ENCODE data around the gene H1-8.

H1-8 gene

DNA sequence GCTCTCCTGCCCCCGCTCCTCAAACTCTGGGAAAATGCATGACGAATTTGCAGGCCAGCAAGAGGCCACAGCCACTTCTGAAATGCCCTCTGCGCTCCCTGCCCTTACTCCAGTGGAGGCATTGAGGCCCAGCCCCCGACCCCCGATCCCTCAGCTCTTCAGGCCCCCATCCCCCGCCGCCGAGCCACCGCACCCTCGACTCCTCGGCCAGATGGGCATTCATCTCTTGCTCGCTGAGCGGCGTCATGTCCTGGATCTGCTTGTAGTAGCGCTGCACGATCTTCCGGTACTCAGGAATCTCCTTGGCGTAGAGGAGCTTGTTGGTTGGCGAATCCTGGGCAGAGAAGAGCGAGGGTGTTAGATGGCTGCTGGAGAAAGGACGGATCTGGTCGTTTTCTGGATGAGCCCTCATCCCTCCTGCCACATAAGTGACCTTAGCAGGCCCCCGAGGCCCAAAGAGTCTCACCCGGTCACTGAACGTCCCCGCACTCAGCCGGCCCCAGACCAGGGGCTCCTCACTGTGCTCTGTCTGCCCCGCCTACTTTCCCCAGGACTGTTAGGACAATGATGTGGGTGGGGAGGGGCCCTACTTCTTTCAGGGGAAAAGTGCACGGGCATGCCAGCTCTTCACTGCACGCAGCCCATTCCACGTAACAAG is 14.0 kb downstream of the H1-8 start:
- no peak for DNase-seq (ENCODE audit: low spot score)

DNA sequence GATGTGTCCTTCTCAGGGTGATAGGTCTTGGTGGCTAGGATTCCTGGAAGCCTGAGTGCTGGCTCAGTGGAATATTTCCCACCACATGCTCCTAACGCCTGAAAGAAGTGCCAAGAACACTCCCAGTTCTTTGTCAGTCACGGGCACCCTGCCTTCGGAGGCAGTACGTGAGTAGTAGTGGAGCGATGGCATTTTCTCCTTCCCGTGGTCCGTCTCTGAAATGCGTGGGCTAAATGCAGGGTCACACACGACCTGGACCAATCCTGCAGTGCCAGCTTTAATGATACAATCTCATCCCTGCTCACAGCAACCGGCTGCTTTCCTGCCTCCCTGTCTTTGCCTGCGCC is 14.5 kb downstream of the H1-8 start:
- DNase-seq (ENCODE audit: low spot score), result no peak

DNA sequence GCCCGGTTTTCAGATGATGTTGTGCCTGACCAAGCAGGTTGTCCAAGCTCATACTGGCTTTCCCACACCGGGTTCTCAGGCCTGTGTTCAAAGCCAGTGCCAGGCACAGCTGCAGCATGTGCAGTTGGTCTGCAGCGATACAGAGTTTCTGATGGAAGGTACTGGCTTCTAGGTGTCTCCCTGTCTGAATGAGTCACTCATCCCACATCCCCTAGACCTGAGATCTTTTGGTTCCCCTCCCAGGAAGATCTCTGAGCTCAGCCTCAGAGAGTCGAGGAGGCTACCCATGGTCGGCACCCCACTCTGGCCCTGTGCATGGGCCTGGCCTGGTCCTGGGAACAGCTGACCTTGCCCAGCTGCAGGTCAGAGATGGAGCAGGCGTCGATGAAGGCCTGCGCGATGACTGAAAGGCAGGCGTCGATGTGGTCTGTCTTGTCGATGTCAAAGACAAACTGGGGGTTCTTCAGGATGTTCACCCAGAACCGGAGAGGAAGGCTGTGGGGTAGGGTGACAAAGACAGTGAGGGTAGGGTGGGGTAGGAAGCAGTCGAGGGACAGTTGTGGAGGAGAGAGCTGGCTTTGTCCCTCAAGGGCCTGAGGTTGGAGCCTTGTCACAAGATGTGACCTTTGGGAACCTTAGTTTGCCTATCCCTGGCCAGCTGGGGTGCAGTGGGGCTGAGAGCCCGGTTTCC is 15.3 kb downstream of the H1-8 start:
- DNase-seq (ENCODE audit: low spot score), result no peak

DNA sequence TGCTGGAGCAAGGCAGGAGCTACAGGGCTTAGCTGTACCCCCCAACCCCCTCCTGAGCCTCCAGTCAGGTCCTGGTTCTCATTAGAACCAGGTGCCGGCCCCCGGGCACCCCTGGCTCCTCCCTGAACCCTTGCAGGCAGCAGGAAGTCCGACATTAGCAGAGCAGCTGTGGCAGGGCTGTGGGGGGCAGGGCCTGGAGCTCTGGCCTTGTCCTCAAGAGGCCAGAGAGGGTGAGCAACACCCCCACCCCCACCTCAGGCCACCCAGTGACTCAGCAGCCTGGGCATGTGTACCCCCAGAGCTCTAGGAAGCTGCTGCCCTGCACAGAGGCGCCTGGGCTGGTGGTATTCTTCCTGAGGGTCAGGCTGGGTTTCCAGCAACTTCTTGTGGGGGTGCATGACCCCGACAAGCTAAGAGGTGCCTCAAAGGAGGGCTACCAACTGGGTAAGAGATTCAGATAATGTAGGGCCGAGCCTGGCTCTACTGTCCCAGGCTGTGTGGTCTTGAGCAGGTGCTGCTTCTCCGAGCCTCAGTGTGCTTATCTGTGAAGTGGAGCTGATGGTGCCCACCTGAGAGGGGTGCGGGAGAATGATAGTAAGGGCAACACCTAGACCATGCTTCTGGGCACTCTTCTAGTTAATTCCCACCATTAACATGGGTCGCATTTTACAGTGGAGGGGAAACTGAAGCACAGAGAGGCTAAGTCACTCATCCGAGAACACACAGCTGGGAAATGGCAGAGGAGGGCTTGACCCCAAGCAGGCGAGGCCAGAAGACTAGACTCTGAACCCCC is 16.0 kb downstream of the H1-8 start:
- peak; percentile 73 for DNase-seq (ENCODE audit: low spot score)

DNA sequence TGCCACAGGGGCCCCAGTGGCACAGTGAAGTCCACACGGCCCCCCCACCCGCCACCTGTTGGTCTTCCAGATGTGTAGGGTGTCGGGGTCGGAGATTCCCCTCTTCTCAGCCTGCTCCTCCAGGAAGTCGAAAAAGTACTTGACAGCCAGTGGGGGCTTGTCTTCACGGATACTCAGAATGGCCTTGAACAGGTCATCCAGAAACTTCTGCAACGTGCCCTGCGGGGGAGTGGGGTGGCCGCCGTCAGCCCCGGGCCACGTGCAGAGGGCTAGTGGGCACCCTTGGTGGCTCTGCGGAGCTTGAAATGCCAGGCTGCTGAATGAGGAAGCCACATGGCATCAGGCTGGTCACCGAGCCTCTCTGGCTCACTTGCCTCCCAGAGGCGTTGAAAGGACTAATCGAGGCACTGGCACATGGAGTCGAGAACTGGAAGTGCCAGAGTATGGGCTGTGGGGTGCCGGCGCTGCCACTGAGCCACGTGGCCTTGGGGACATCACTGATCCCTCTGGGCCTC is 16.6 kb downstream of the H1-8 start:
- DNase-seq (ENCODE audit: low spot score), result no peak

DNA sequence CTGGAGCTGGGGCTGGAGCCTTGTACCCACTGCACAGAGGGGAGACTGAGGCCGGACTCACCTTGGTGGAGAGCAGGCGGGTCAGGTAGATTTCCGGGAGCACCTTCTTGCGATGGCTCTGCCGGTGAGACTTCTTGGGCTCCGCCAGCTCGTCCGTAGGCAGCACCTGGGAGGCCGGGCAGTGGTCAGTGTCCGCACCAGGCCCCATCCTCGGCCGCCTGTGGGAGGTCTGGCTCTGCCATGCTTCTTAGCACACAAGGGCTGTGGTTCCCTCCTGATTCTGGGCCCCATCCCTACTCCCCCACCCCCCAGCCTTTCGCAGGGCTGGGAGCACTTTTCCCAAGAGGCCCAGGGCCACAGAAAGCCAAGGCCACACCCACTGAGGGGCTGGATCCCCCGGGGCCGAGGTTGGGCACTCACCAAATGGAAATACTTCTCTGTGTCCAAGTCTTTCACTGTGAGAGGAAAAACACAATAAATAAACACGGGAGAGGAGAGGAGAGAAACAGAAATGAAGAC is 17.4 kb downstream of the H1-8 start:
- no peak for DNase-seq (ENCODE audit: low spot score)

DNA sequence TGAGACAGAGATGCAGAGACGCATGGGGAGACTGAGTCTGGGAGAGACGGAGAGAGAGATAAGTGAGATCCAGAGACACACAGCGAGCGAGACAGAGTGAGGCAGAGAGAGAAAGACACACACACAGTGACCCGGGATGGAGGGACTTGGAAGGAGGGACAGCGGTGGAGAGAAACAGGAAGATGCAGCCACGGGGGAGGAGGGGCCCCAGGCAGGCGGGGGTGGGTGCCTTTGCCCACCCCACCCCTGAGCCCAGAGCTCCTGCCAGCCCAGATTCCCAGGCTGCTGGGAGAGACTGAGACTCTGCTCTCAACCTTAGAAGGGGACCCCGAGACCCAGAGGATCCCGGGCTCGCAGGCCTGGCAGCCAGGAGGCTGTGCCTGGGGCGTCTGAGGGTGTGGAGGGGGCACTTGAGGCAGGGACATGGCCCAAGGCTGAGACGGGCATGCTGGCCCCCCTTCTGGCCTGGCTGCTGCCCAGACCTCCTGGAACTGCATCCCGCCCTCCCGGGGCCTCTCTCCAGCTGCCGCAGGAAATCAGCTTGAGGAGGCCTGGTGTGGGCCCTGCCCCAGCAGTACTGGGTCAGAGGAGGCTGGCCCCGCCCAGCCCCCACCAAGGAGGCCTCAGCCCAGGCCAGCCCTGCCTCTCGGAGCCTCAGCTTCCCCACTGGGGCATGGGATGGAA is 18.1 kb downstream of the H1-8 start:
- DNase-seq (ENCODE audit: low spot score), result peak; percentile 45

DNA sequence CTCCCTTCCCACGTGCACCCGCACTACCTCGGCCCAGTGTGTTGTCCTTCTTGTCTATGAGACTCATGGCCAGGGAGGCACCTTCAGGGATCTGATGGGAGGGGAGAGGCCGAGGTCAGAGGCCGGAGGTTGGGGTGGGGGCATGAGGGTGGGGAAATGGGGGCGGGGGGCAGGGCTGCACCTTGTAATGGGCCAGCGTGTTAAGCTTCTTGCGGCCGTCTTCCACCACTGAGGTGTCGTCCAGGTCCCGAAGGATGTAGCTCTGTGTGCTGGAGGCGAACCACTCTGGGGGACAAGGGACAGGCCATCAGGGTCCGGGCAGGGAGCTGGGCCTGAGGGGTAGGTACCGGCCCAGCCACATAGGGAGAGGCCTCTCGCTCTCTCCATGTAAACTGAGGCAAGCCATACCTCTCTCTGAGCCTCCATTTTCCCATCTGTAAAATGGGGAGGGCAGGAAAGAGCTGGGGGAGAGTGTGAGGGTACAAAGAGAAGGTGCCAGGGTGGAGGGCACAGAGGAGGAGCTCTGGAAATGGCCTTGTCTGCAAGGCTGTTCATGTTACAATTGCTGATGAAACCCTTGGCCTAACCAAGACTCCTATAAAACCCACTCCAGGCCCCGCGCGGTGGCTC is 18.8 kb downstream of the H1-8 start:
- DNase-seq (ENCODE audit: low spot score), result no peak

DNA sequence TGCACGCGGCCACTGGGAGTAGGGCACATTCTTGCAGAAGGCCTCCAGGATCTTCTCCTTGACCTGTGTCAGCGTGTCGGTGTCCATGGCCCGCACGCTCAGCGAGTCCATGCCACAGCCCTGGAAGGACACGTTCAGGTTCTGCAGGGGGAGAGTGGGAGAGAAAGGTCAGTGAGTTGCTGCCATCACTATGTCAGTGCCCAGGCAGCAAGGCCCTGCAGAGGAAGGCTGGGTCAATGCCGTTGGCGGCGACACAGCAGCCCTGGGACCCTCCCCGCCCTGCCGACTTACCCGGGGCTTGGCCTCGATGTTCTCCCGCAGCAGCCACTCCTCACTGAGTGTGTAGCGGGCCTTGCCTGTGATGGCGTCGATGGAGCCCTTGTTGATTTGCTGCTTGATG is 19.8 kb downstream of the H1-8 start:
- no peak for DNase-seq (ENCODE audit: low spot score)

DNA sequence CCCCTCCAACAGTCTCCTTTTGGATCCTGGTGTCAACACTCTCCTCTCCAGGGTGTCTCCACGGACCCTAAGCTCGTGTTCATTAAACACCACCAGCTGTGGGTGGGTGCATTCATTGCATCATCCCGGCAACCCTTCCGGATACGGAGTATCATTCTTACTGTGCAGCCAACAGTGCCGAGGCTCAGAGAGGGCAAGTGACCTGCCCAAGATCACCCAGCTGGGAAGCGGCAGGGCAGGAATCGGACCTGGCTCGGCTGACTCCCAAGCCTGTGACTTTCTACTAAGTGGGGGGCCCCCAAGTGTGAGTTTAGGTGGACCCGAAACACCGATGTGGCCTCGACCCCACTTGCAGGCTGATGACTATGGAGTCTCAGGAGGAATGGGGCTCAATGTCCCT is 20.4 kb downstream of the H1-8 start:
- no peak for DNase-seq (ENCODE audit: low spot score)

DNA sequence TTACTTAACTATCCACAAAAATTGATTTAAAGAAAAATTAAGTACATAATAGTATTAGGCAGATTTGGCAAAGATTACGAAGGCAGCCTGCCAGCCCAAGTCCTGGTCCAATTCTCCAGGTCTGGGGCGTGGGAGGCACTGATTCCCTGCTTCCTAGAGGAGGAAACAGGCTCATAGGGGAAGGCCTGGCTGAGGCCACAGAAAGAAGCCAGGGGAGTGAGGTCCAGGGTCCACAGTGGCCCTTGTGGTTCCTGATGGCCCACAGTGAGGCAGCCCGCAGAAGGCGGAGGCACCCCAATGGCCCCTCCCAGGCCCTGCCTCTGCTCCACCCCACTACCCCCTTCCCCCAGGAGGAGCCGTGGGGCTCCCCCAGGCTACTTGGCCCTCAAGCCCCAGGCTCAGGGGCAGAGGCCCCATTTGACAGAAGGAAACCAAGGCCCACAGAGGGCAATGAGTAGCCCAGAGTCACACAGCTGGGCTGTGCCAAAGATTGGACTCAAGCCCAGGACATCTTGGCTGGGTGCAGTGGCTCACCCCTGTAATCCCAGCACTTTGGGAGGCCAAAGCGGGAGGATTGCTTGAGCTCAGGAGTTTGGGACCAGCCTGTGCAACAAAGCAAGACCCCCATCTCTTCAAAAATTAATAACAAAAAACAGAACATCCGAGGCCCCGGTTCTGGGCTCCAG is 21.0 kb downstream of the H1-8 start:
- DNase-seq (ENCODE audit: low spot score), result no peak

DNA sequence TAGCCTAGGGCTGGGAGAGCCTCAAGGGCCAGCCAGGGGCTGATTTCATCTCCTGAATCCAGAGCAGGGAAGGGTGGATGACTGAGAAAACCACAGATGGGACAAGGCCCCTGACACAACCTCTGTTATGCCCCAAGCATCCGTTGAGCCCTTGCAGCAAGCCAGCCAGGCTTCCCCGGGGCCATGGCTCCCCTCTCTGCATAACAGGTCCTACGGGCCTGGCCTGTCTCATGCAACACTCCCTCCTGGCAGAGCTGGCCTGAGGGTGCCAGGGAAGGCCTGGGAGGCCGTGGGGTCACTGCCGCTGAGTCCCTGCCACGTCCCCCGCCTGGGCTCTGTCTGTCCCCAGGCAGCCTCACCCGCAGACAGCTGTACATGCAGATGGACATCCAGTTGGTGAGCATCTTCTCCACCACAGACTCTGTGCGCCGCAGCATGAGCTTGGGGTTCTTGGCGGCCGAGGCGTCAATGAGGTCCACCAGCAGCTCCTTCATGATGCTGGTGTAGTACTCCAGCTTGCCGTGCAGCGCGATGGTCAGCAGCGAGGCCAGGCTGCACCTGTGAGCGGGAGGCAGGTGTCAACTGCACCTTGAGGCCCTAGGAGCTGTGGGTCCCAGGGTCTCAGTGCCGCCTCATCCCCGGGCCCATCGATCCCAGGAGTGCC is 22.1 kb downstream of the H1-8 start:
- no peak for DNase-seq (ENCODE audit: low spot score)

DNA sequence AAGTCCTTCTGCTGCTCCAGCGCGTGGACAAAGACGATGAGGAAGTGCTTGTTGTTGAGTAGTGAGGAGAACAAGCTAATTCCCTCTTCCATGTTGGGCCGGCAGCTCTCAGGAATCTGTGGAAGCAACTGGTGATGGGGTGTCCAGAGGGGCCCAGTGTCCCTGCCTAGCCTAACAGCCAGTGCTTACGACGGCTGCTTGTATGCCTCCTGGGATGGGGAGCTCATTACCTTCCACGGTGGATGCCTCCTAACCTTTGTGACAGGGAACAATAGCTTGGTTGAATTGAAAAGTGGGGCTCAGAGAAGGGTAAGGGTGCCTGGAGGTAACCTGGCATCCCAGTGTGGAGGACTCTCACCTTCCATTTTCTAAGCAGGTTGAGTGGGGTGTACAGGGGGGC is 22.9 kb downstream of the H1-8 start:
- DNase-seq (ENCODE audit: low spot score), result no peak

DNA sequence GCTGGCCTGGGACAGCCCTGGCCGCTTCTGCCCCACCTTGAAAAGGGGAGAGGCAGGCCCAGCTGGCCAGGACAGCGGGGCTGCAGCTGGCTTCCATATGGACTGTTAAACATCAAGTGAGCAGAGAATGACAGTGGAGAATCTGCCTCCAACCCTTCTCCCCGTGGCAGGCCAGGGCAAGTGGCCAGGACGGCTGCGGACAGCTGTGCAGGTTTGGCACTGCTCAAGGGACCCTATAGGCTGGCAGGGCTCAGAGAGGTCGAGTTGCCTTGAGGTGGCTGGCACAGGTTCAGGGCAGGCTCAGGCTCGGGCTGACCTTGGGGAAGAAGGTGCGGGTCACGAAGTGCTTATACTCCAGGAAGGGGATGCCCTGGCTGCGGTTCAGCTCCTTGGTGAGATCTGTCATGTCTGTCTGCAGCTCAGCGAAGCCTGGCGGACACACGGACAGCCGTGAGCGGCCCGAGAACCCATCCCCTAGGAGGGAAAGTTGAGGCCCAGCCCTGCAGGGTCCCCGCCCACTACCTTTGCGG is 24.3 kb downstream of the H1-8 start:
- no peak for DNase-seq (ENCODE audit: low spot score)

DNA sequence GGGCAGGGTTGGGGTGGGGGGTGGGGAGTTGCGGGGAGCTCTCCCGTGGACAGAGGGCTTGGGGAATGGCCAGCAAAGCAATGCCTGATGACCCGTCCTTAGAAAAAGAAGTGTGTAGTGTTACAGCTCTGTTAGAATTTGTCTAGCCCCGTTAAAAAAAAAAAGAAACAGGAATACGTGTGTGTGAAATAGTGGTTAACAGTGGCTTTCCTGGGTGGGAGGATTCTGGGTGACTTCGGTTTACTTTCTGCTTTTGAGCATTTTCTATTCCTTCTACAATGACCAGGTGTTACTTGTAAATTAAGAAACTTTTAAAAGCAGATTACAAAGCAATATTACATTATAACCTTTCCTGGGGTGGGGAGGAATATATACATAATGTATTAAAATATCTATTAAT is 25.0 kb downstream of the H1-8 start:
- no peak for DNase-seq (ENCODE audit: low spot score)

DNA sequence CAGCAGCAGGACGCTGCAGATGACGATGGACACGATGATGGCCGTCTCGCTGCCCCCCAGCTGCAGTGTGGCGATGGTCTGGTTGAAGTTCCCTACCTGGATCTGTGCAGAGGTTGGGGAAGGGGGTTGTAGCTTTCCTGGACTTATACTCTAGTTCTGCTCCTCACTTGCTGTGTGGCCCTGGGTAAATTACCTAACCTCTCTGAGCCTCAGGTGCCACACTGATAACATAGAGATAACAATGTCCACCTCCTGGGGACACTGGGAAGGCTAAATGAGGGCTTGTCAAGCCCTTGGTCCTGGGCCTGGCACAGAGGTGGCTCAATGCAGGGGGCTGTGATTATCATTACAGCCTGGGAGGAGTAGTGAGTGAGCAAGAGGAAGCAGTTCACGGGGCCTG is 26.9 kb downstream of the H1-8 start:
- no peak for DNase-seq (ENCODE audit: low spot score)

DNA sequence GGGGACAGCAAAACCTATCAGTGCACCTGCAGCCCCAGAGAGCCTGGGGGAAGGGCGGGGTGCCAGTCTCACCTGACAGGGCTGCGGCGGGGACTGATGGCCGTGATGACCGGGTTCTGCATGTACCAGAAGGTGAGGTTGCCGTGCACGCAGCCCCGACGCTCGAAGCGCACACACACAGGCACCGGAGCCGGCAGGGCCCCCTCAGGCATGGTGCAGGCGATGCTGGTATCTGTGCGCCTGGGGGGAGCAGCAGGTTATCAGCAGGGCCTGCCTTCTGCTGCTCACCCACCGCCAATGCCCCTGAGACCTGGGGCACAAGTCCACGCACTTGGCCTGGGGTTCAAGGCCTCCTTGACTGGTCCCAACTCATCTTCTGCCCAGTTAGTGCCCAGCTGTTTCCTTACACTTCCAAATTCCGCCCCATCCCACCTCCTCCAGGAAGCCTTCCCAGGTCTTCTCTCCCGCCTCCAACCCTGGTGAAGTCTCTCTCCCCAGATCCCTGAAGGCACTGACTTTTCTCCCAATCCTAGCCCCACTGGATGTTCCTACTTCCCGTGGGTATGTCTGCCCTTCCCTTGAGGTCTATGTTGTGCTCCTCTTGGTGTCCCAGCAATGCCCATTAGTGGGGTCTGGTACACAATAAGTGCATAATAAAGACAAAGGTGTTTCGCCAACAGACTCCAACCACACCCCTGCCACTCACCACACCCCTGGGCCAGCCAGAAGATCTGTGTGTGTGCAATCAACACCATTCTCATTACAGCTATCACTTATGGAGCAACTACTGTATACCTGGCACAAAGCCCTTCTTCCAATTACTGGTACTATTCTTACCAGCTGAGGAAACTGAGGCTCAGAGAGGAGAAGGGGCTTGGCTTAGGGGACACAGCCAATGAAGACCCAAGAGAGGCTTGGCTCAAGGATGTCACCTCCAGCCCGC is 28.9 kb downstream of the H1-8 start:
- DNase-seq (ENCODE audit: low spot score), result no peak

DNA sequence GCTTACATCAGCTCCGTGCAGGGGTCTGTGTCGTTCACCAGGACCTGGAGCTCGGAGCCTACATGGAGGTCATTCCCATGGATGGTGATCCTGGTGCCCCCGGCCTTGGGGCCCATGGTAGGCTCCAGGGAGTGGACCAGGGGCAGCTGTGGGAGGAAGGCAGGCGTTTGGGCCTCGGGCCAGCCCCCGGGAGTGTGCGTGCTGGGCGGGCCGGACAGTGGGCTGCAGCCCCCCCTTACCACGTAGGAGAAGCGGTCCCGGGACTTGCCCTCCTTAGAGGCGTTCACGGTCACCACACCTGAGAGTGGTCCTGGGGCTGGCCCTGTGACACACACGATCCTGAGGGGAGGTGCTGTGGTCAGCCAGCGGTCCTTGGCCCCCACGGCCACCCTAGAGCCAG is 29.6 kb downstream of the H1-8 start:
- DNase-seq (ENCODE audit: low spot score), result no peak

DNA sequence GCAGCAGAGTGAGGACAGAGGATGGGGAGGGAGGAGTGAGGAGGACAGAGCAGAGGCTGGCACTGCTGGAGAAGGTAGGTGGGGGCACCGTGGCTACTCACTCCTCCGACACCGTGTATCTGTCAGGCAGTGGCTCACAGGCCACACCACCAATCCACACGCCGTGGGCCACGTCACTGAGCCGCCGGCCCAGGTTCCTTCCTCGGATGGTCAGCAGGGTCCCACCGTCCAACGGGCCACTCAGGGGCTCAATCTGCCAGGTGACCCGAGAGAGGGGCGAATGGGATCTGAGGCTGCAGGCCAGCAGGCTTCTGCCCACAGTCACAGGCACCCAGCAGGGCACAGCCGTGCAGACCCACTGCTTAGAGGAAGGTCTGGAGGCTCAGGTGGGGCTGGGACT is 30.5 kb downstream of the H1-8 start:
- DNase-seq (ENCODE audit: low spot score), result no peak

Data from kidney capillary endothelial cell (primary cell).